Upper lobe of left lung (tissue), 6 donors: ENCODE data around the gene FUT8. TPM values are rescaled to one million over a fixed set of nuclear protein-coding genes. Genes with fewer than 3 reads are reported as not detected.

Experiments used
- ATAC-seq, 2 donors: fragments of 200-7000 bp; cut with Tn5 transposase; one replicate each; pipeline ENCODE4 v1.9.1; 2022; ENCODE audit warnings: mild to moderate bottlenecking in 2 of 2, moderate library complexity in 2 of 2; ENCODE audit not compliant: low FRiP score in 2 of 2
- DNase-seq, 2 donors: peaks; one replicate each; pipeline ENCODE4 v3.0.0-alpha.2; 2019 to 2020
- H3K27ac ChIP-seq, 4 donors: fragments of 200-600 bp; sonication (generic); one replicate each; pipeline ENCODE4 v1.5.1; 2016 to 2019
- H3K27me3 ChIP-seq, 4 donors: fragments of 200-600 bp; sonication (generic); one replicate each; pipeline ENCODE4 v1.5.1; 2017 to 2019
- H3K36me3 ChIP-seq, 4 donors: fragments of 200-600 bp; sonication (generic); one replicate each; pipeline ENCODE4 v1.5.1; 2016 to 2019
- H3K4me1 ChIP-seq, 4 donors: fragments of 200-600 bp; sonication (generic); one replicate each; pipeline ENCODE4 v1.5.1; 2018 to 2019
- H3K4me3 ChIP-seq, 4 donors: fragments of 200-600 bp; sonication (generic); one replicate each; pipeline ENCODE4 v1.5.1; 2017 to 2019; ENCODE audit warnings: mild to moderate bottlenecking in 2 of 4, moderate library complexity in 1 of 4
- H3K9me3 ChIP-seq, 4 donors: fragments of 200-600 bp; sonication (generic); one replicate each; pipeline ENCODE4 v1.5.1; 2018 to 2019
- CTCF ChIP-seq, 6 experiments: fragments of 450-650 bp in 4 of 6; fragments of 200-600 bp in 2 of 6; sonication (generic) in 2 of 6; IDR thresholded peaks; one replicate each; pipeline ENCODE4 v1.5.1; 2016 to 2019; ENCODE audit warnings: antibody characterized with exemption in 6 of 6
- EP300 ChIP-seq, 4 donors: sonication (generic); formaldehyde crosslinking; IDR thresholded peaks; one replicate each; pipeline ENCODE4 v1.5.1; 2017; ENCODE audit warnings: antibody characterized with exemption in 4 of 4, control low read depth in 2 of 4
- POLR2A ChIP-seq, 4 donors: fragments of 450-650 bp; IDR thresholded peaks; one replicate each; pipeline ENCODE4 v1.5.1; 2016 to 2017; ENCODE audit warnings: antibody characterized with exemption in 4 of 4, mild to moderate bottlenecking in 2 of 4
- POLR2AphosphoS5 ChIP-seq, 2 donors: sonication (generic); formaldehyde crosslinking; IDR thresholded peaks; one replicate each; pipeline ENCODE4 v1.5.1; 2017; ENCODE audit warnings: antibody characterized with exemption in 2 of 2
- WGBS, 2 donors: methylation state at CpG; one replicate each; pipeline ENCODE4 v1.1.5; 2017 to 2018; 5-methylcytosine and 5-hydroxymethylcytosine counted together
- total RNA-seq, 6 donors: library from RNA; depleted of rRNA in 4 of 6; stranded (reverse); fragments of >200 nt in 4 of 6; gene quantifications; one replicate each; pipeline versions ENCODE4 v1.1.0 to v1.2.1, GENCODE V29; 2016 to 2021
- donor health status: DM: no; HTN: no; CAD: no; lungs with moderate emphysema.
- donor health status: DM: no; HTN: yes; CAD: no; lungs with severe emphysema.

Gene FUT8
- total RNA-seq, 6 donors from 2014 or later = 17.3 to 38.8 (median 29.1) TPM

GRCh38 chr14:65555358-65555757, 142.8 kb downstream of the FUT8 start:
- Histone ChIP-seq H3K4me1 (peaks cover 0 to 2% (median 0%) of the 10 kb centered on the region in 4 donors), H3K36me3 (no peaks in the 10 kb centered on the region), H3K27ac (no peak overlapping the region), H3K4me3 (no peak overlapping the region), H3K9me3 (no peaks in the 10 kb centered on the region), H3K27me3 (no peaks in the 10 kb centered on the region)
- no peak for DNase-seq
- no peak for ATAC-seq
- TF ChIP-seq POLR2AphosphoS5 (IDR thresholded peaks at IDR 0.05) (no peak), EP300 (IDR thresholded peaks at IDR 0.05) (no peak)

- ATAC-seq = no peak
- DNase-seq = no peak
- Histone ChIP-seq H3K9me3 (no peaks in the 10 kb centered on the region), H3K27ac (no peak overlapping the region), H3K27me3 (no peaks in the 10 kb centered on the region), H3K4me1 (peaks cover 0 to 2% (median 0%) of the 10 kb centered on the region in 4 donors), H3K4me3 (no peak overlapping the region), H3K36me3 (peaks cover 0 to 4% (median under 1%) of the 10 kb centered on the region in 4 donors)
- 63 to 83% methylated on average over 2 of the region's 2 CpGs for WGBS, 2 donors
- TF ChIP-seq CTCF (IDR thresholded peaks at IDR 0.05) = no peak
- no peak for TF ChIP-seq EP300 (IDR thresholded peaks at IDR 0.05)
- no peak for TF ChIP-seq POLR2AphosphoS5 (IDR thresholded peaks at IDR 0.05)
- TF ChIP-seq POLR2A (IDR thresholded peaks at IDR 0.05) = no peak
Measured at GRCh38 chr14:65558363-65558762, 145.8 kb downstream of the FUT8 start.

GRCh38 chr14:65560340-65561027, 148.0 kb downstream of the FUT8 start:
- H3K4me1 ChIP-seq = no peaks in the 10 kb centered on the region
- no peak for TF ChIP-seq CTCF (IDR thresholded peaks at IDR 0.05)
- TF ChIP-seq POLR2A (IDR thresholded peaks at IDR 0.05) = no peak
- TF ChIP-seq EP300 (IDR thresholded peaks at IDR 0.05) = no peak
- no peak for TF ChIP-seq POLR2AphosphoS5 (IDR thresholded peaks at IDR 0.05)
- no peaks in the 10 kb centered on the region for H3K9me3 ChIP-seq
- WGBS, 2 donors = 80 to 89% methylated on average over 2 of the region's 2 CpGs
- no peak overlapping the region for H3K4me3 ChIP-seq
- ATAC-seq (no peak), DNase-seq (no peak)
- no peak overlapping the region for H3K27ac ChIP-seq
- H3K36me3 ChIP-seq = peaks cover 0 to 4% (median under 1%) of the 10 kb centered on the region in 4 donors
- no peaks in the 10 kb centered on the region for H3K27me3 ChIP-seq

- Histone ChIP-seq H3K4me1 (peaks cover 0 to 3% (median 0%) of the 10 kb centered on the region in 4 donors), H3K4me3 (no peak overlapping the region), H3K27me3 (no peaks in the 10 kb centered on the region), H3K27ac (no peak overlapping the region), H3K9me3 (no peaks in the 10 kb centered on the region), H3K36me3 (peaks cover 0 to 4% (median under 1%) of the 10 kb centered on the region in 4 donors)
- TF ChIP-seq CTCF (IDR thresholded peaks at IDR 0.05) = no peak
- TF ChIP-seq EP300 (IDR thresholded peaks at IDR 0.05) = no peak
- TF ChIP-seq POLR2AphosphoS5 (IDR thresholded peaks at IDR 0.05) = no peak
- TF ChIP-seq POLR2A (IDR thresholded peaks at IDR 0.05) = no peak
- WGBS, 2 donors = 88 to 89% methylated on average over 4 of the region's 4 CpGs
- DNase-seq = no peak
- ATAC-seq = no peak
Measured at GRCh38 chr14:65564370-65564769, 151.8 kb downstream of the FUT8 start.

GRCh38 chr14:65565948-65566347, 153.4 kb downstream of the FUT8 start:
- Histone ChIP-seq H3K4me3 (no peak overlapping the region), H3K27me3 (no peaks in the 10 kb centered on the region), H3K4me1 (peaks cover 0 to 3% (median 0%) of the 10 kb centered on the region in 4 donors), H3K36me3 (peaks cover 0 to 4% (median under 1%) of the 10 kb centered on the region in 4 donors), H3K27ac (no peak overlapping the region), H3K9me3 (no peaks in the 10 kb centered on the region)
- TF ChIP-seq CTCF (IDR thresholded peaks at IDR 0.05) (no peak), POLR2AphosphoS5 (IDR thresholded peaks at IDR 0.05) (no peak), EP300 (IDR thresholded peaks at IDR 0.05) (no peak), POLR2A (IDR thresholded peaks at IDR 0.05) (no peak)
- 83 to 87% methylated on average over 1 of the region's 1 CpG for WGBS, 2 donors
- no peak for DNase-seq
- ATAC-seq = peak in 1 of 2 donors; percentile 46
